ENCODE results near the gene GPR35.
"Not testable (repeated sequence)": the region's sequence is repeated elsewhere in the genome, so short reads cannot be mapped to it uniquely, and the experiment has no call there.

The GPR35 gene

DNA sequence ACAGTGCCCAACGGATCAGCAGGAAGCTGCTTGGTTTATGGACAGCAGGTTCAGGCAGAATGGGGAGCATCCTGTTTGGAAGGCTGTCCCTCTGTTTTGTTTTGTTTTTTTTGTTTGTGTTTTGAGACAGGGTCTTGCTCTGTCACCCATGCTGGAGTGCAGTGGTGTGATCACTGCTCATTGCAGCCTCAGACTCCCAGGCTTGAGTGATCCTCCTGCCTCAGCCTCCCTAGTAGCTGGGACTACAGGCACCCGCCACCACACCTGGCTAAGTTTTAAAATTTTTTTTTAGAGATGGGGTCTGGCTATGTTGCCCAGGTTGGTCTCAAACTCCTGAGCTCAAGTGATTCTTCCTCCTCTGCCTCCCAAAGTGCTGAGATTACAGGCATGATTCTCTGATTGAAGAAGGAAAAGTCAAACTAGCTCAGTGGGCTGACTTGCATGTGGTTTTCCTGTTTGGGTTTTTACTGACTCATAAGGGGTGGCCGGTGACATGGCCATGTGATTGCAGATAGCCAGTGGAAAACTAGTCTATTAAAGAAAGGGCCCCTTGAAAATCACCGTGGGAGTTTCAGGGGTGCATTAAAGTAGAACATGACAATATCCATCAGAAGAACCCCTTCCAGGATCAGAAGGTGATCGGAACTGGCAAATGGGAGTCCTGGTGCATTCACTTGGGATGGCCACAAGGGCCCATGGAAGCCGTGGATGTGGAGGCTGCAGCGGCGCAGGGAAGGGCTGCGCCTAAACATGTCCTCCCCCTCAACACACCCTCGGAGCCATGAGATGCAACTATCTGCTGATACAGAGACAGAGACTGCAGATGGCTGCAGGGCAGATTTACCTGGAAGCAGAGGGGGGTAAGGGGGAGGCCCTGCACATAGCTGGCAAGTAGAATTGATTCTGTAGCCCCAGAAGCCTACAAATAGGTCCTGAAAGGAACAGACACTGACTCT lies 30.9 kb downstream of the GPR35 start:
- DNase-seq (ENCODE audit: low read depth in 2 of 2, low spot score in 1 of 2) = no peak

DNA sequence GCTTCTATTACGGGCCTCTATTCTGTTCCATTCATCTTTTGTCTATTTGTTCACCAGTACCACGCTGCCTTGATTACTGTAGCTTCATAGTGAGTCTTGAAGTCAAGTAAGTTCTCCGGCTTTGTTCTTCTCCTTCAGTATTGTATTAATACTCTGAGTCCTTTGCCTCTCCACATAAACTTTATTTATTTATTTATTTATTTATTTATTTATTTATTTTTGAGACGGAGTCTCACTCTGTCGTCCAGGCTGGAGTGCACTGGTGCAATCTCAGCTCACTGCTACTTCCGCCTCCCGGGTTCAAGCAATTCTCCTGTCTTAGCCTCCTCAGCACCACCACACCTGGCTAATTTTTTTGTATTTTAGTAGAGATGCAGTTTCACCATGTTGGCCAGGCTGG lies 34.6 kb downstream of the GPR35 start:
- DNase-seq (ENCODE audit: low read depth in 2 of 2, low spot score in 1 of 2) = not testable (repeated sequence)

DNA sequence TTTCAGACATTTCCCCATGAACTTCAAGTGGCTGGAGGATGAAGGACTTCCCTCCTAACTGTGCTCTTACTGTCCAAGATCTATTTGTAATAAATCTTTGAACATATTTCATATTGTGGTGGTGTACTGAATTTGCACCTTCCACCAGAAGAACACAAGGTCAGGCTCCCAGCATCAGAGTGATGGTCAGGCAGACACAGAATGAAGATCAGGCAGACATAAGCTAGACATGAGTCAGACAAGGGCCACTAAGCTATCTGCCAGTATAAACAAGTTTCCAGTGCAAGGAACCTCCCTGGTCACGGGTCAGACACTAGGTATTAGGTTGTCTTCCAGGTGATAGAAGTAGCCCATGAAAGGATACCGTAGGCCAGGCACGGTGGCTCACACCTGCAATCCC lies 37.4 kb downstream of the GPR35 start:
- DNase-seq (ENCODE audit: low read depth in 2 of 2, low spot score in 1 of 2) = no peak

- no peak for DNase-seq (ENCODE audit: low read depth in 2 of 2, low spot score in 1 of 2)
Measured at GRCh38 chr2:240663546-240664190, 38.4 kb downstream of the GPR35 start.

- no peak for DNase-seq (ENCODE audit: low read depth in 2 of 2, low spot score in 1 of 2)
Measured at GRCh38 chr2:240664622-240665021, 39.3 kb downstream of the GPR35 start.

DNA sequence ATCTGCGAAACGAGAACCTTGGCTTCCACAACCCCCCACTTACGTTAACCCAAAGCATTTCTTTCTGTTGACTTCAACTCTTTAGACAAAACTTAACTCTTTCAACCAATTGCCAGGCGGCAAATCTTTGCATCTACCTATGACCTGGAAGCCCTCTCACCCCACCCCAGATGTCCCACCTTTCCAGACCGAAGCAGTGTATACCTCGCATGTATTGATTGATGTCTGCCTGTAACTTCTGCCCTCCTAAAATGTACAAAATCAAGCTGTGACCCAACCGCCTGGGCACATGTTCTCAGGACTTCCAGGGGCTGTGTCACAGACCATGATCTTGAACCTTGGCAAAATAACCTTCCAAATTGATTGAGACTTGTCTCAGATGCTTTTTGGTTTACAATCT lies 45.1 kb downstream of the GPR35 start:
- DNase-seq (ENCODE audit: low read depth in 2 of 2, low spot score in 1 of 2) = no peak

GRCh38 chr2:240670950-240671349 lies 45.7 kb downstream of the GPR35 start:
- no peak for DNase-seq (ENCODE audit: low read depth in 2 of 2, low spot score in 1 of 2)

DNA sequence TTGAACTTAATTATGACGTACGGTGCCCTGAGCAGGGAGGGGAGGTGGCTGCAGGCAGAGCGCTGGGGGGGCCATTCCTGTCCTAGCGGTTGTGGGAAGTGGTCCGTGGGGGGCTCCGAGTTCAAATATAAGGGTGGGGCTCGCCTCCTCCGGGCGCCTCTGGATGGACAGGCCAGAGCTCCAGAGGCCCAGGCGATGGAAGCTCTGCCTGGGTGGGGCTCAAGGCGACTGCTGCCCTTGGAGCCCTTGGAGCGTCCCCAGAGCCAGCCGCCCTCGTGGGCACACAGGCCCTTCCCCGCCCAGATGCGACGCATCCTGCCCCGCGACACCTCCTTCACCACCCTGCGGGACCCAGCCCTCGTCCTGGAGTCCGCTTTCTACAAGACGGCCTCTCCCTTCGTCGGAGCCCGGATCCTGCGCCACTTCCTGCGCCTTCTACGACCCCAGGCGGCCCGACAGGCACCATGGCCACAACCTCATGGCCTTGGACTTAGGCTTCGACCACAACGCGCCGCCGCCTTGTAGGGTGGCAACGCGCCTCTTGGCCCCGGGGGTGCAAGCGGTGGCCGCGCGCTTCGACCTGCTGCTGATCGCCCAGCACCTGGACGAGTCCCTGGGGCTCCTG lies 46.9 kb downstream of the GPR35 start:
- no peak for DNase-seq (ENCODE audit: low read depth in 2 of 2, low spot score in 1 of 2)

DNA sequence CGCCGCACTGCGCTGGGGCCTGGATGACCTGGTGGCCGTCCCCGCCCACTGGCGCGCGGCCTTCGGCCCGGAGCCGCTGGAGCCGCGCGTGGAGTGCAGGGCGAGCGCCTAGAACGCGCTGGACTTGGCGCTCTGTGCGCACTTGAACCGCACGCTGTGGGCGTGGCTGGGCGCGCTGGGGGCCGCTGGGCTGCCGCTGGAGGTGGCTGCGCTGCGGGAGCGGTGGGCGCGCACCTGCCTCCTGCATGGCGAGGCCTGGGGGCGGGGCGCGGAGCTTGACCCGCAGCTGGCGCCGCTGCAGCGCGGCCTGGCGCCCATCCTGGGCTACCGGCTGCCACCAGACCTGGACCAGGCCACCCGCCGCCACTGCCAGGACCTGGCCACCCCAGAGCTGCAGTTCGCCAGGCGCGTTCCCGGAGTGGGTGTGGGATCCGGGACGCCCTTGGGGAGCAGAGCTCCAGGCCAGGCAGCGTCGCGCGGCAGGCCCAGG lies 47.5 kb downstream of the GPR35 start:
- no peak for DNase-seq (ENCODE audit: low read depth in 2 of 2, low spot score in 1 of 2)

- DNase-seq (ENCODE audit: low read depth in 2 of 2, low spot score in 1 of 2) = not testable (repeated sequence)
Measured at GRCh38 chr2:240674461-240675184, 49.3 kb downstream of the GPR35 start.

- DNase-seq (ENCODE audit: low read depth in 2 of 2, low spot score in 1 of 2) = not testable (repeated sequence)
Measured at GRCh38 chr2:240675345-240675744, 50.1 kb downstream of the GPR35 start.

DNA sequence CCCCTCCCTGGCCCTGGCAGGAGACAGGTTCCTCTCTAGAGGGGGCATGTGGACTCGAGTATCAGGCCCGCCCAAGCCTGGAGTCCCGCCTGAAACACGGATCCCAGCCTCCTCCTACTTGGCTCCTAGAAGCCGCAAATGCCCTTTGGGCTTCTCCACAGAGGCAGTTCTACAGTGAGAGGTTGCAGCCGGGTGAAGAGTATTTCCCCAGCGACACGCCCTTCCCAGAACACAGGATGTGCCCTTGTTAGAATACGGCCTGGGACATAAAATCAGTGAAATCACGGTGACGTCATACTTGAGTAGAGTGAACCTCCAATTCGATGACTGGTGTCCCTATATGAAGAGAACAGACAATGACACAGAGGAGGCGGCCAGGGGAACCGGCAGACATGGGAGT lies 52.8 kb downstream of the GPR35 start:
- DNase-seq (ENCODE audit: low read depth in 2 of 2, low spot score in 1 of 2) = not testable (repeated sequence)

DNA sequence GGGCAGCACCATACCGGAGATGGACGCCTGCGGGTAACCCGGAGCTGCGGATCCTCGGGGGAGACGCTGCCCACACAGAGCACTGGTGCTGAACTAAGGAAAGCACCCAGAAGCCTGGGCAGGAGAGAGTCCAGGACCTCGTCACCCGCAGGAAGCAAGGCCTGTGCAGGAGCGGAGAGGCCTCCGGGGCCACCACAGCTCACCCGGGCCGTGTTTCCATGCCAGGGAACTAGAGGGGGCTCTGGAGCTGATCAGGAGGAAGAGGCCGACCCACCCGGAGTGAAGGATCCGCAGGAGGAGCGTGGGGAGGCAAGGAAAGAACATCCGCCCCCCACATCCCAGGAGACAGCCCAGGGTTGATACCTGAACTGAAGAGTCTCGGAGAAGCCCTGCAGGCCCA lies 53.6 kb downstream of the GPR35 start:
- DNase-seq (ENCODE audit: low read depth in 2 of 2, low spot score in 1 of 2) = not testable (repeated sequence)

DNA sequence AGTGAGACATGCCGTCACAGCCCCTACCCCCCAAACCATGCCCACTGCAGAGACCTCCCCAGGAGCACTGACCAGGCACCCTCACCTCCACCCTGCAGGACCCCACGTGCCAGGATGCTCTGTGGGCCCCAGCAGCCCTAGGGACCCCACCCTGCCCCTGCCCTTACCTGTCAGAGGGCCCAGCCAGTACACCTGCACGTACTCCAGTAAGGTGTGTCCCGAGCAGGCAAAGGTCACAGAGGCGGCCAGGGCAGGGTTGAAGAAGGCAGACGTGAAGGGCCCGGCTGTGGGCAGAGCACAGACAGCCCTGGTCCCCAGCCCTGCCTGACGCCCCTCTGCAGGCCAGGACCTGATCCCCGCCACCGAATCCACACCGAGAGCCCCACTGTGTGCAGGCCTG lies 54.9 kb downstream of the GPR35 start:
- DNase-seq (ENCODE audit: low read depth in 2 of 2, low spot score in 1 of 2) = not testable (repeated sequence)
